RWPE1 (cell line): Measurements from ENCODE around the gene OSBPL9.
A peak's percentile ranks its signal among the peaks of the same experiment; 100 is the strongest.

Experiments
- CTCF ChIA-PET: fragments of 350-600 bp; sonication (Branson Sonifier 250); formaldehyde crosslinking; extraction: SDS; loops from one replicate; lab custom pipeline; 2021; lab: Yijun Ruan, JAX
- POLR2A ChIA-PET: fragments of 400-600 bp; formaldehyde crosslinking; extraction: SDS; loops from one replicate; lab custom pipeline; 2020; ENCODE audit warnings: antibody characterized with exemption; ENCODE audit not compliant: low non-redundant PET; lab: Yijun Ruan, JAX
- DNase-seq: peaks from one replicate; pipeline ENCODE4 v3.0.0; 2012; ENCODE audit warnings: low spot score
- H3K27ac ChIP-seq: fragments of 450-650 bp; 2 replicates; pipeline ENCODE4 v1.5.1; 2017
- TF ChIP-seq, protein P1 (sequence below): fragments of 450-650 bp; conservative IDR thresholded peaks from 2 replicates; pipeline ENCODE4 v1.5.1; 2017; ENCODE audit warnings: low read depth, mild to moderate bottlenecking

The OSBPL9 gene

DNA sequence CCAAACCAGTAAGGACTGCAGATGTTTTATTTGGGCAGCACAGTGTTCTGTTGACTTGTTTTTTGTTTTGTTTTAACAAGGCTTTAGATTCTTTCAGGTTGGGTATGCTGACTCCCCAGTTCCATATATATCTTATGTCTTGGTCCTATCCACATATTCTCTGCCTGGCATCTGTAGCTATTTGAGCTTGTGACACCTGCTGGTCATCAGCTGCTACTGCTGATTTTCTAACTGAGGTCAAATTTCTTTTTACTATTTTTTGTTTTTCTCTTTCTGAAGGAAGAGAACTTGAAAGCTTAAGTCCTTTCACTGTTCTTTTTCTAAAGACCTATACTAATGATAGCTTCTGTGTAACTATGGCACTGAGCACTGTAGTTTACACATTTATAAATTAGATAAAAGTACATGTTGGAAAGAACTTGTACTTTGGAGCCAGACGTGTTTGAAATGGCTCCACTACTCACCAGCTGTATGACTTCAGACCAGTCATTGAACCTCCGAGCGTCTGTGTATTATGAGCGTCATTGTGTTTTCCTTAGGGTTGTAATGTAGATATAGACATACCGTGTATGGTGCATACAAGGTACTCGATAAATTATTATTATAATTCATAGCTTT, 152.2 kb downstream of the OSBPL9 start:
- ChIA-PET POLR2A (interaction anchor here (0.6 kb wide), 1 partner anchor 923 kb away, joined by 3 read pairs; no protein-coding TSS in a partner anchor), CTCF (interaction anchor here (0.5 to 1.7 kb wide), 9 partner anchors 13 to 690 kb away, joined by 3 to 9 read pairs (median 3); no protein-coding TSS in a partner anchor)
- DNase-seq, result peak; percentile 48
- no peak overlapping the region for H3K27ac ChIP-seq
- TF ChIP-seq, protein P1, sequence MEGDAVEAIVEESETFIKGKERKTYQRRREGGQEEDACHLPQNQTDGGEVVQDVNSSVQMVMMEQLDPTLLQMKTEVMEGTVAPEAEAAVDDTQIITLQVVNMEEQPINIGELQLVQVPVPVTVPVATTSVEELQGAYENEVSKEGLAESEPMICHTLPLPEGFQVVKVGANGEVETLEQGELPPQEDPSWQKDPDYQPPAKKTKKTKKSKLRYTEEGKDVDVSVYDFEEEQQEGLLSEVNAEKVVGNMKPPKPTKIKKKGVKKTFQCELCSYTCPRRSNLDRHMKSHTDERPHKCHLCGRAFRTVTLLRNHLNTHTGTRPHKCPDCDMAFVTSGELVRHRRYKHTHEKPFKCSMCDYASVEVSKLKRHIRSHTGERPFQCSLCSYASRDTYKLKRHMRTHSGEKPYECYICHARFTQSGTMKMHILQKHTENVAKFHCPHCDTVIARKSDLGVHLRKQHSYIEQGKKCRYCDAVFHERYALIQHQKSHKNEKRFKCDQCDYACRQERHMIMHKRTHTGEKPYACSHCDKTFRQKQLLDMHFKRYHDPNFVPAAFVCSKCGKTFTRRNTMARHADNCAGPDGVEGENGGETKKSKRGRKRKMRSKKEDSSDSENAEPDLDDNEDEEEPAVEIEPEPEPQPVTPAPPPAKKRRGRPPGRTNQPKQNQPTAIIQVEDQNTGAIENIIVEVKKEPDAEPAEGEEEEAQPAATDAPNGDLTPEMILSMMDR, result peak; percentile 85

DNA sequence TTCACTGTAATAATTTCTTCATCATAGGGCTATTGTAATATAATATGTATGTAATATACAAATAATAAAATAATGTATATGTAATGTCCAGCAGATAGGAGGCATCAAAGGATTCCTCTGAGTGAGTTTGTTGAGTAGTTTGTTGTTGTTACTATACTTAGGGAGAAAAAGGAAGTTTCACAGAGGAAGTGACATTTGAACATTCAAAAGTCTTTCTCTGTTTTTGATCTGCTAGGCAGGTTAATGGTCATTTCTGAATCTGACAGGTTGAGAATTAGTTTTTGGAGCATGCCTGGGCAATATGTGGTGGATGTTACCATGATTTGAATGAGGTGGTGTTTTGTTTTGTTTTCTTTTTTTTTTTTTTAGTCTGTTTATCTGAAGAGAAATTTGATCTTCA, 159.5 kb downstream of the OSBPL9 start:
- no peak overlapping the region for H3K27ac ChIP-seq
- ChIA-PET POLR2A (no interaction called here), CTCF (no interaction called here)
- DNase-seq, result no peak
- TF ChIP-seq, protein P1, result no peak

DNA sequence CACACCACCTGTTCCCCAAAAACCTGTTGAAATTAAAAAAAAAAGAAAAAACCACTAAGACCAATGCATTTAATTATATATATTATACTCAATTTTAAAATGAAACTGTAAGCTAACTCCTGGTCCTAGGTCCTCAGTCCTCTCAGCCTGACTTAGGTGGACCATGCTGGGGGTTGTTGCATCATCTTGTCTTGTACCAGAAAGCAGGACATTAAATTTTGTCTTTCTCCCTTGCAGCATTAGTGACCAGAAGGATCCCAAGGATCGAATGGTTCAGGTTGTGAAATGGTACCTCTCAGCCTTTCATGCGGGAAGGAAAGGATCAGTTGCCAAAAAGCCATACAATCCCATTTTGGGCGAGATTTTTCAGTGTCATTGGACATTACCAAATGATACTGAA, 164.0 kb downstream of the OSBPL9 start:
- DNase-seq, result no peak
- TF ChIP-seq, protein P1, result no peak
- H3K27ac ChIP-seq, result no peak overlapping the region
- ChIA-PET POLR2A (no interaction called here), CTCF (no interaction called here)

DNA sequence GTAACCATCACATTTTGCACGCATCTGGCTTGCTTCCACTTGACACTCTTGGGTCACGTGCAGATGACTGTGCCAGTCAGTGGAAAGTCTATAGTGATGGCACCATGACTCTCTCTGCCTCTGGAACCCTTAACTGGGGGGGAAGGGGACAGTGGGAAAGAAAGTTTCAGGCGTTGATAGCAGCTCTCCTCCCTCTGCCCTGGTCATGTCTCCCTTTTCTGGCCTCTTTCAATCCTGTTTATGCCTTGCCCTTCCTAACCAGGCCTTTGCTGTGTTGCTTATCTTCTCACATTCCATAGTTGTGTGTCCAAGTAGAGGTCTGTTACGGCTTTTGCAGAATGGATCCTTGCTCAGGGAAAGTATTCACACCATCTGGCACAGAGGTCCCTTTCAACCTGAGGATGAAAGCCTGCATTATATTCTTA, 168.1 kb downstream of the OSBPL9 start:
- TF ChIP-seq, protein P1, result no peak
- DNase-seq, result no peak
- H3K27ac ChIP-seq, result no peak overlapping the region
- POLR2A ChIA-PET, result no interaction called here
- CTCF ChIA-PET, result no interaction called here

DNA sequence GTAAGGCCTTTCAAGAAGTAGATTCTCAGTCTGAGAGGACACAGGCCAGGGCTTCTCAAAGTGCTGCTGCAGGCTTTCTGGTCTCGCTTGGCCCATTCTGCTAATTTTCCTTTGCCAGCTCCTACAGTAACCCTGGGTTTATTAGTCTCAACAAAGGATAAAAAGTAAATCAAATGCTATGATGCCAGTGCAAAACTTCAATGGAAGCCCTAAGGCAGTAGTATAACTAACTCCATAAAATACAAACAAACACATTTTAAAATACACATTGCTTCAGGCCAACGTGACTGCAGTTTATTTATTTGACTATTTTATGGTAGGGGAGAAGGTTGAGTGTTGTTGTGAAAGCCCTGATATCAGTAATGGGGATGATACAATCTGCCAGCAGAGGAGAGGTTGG, 172.0 kb downstream of the OSBPL9 start:
- TF ChIP-seq, protein P1, result no peak
- DNase-seq, result no peak
- ChIA-PET CTCF (no interaction called here), POLR2A (no interaction called here)
- H3K27ac ChIP-seq, result no peak overlapping the region

DNA sequence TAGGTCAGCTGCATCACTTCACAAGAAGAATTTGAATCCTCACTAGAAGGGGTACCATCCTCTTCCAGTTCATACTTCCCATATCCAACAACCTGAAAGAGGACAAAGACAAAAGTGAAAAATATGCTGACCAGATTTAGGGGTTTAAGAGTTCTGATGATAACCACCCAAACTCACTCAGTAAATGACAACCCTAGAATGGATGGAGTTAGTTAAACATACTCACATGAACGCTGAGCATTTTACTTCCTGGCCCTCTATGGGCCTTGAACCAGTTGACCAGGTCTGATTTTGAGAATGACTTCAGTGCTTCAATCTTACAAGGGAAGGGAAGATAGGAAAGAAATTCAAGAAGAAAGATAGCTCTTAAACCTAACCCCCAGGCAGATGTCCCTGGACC, 172.4 kb downstream of the OSBPL9 start:
- DNase-seq, result no peak
- ChIA-PET POLR2A (no interaction called here), CTCF (no interaction called here)
- TF ChIP-seq, protein P1, result no peak
- H3K27ac ChIP-seq, result no peak overlapping the region
